Activated CD8-positive, alpha-beta memory T cell treated with anti-CD3 and anti-CD28 coated beads for 36 hours (primary cell): ENCODE data around the gene CPSF7. TPM values are rescaled to one million over a fixed set of nuclear protein-coding genes. Genes with fewer than 3 reads are reported as not detected.
"Not testable (repeated sequence)": the region's sequence is repeated elsewhere in the genome, so short reads cannot be mapped to it uniquely, and the experiment has no call there.

Experiments used
- CTCF ChIA-PET: fragments of 350-600 bp; sonication (Branson Sonifier 250); formaldehyde crosslinking; loops from one replicate; lab custom pipeline; 2021; ENCODE audit warnings: antibody characterized with exemption; lab: Charles Lee
- POLR2A ChIA-PET: fragments of 350-600 bp; sonication (Branson Sonifier 250); formaldehyde crosslinking; loops from one replicate; lab custom pipeline; 2021; ENCODE audit warnings: antibody characterized with exemption; lab: Charles Lee
- total RNA-seq, 2 experiments: library from RNA; stranded (reverse); gene quantifications; one replicate each; pipeline ENCODE4 v1.2.3, GENCODE V29; 2021

CPSF7 gene
- total RNA-seq, 2 experiments from 2014 or later: 112 to 125 TPM

DNA sequence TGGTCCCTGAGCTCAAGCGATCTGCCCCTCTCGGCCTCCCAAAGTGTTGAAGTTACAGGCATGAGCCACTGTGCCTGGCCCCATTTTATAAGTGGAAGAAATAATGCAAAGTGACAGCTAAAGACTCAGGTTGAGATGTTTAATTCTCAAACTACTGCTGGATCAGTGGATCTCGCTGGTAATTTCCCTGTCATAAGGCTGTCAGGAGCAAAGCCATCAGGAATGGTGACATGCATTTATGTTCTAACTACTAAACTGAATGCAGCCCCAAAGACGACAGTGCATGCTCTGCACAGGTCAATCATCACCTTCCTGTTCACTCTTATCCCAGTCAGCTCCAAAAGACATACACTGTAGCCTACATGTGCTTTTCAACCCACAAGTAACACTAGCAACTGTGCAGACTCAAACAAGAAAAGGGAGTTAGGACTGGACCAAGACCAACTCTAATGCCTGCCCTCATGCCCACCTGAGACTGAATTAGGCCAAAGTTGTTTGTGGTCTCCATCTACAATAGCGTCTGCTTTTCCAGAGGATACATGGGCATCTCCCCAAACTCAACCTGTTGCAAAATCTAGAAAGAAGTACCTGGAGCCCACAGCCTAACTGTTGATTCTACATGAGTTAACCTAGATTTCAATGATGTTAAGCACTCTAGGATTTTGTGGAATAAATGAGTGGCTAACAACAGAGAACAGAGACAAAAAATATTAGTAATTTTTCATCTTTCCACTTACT is 22.6 kb downstream of the CPSF7 start:
- ChIA-PET POLR2A (no interaction called here), CTCF (interaction anchor here (2.1 kb wide), 1 partner anchor 21 kb away, joined by 9 read pairs; no protein-coding TSS in a partner anchor)

DNA sequence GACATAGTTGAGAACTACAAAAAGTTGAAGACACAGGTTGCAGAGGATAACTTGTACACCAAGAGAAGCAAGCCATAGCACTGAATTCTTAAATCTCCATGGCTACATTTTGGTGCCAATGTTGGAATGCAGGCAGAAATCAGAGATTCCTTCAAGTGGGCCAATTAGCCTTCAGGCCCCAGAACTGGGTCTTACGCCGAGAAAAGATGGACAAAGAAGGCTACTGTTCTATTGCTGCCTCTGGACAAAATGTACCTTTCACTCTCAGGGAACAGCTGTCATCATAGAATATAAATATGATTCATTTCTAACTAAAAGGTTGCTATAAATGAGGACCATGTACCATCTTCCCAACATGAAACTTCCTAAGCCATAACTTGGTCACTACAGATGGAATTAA is 23.7 kb downstream of the CPSF7 start:
- POLR2A ChIA-PET: no interaction called here
- CTCF ChIA-PET: no interaction called here

DNA sequence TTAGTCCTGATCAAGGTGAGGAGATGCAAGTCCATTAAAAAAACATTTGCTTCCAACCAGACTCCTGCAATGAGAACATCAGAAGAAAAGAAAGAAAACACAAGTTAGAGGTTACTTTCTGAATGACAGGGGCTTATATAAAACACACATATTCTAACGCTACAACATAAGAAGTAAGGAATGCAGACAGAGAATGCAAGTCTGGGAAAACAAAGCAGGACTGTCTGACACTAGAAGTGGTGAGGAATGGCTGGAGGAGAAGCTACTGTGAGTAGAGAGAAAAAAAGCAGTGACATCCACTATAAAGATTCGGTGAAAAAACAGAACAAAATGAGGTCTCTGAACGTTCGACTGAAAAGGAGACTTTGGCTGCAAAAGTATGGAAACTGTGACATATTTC is 25.1 kb downstream of the CPSF7 start:
- POLR2A ChIA-PET: no interaction called here
- CTCF ChIA-PET: no interaction called here

DNA sequence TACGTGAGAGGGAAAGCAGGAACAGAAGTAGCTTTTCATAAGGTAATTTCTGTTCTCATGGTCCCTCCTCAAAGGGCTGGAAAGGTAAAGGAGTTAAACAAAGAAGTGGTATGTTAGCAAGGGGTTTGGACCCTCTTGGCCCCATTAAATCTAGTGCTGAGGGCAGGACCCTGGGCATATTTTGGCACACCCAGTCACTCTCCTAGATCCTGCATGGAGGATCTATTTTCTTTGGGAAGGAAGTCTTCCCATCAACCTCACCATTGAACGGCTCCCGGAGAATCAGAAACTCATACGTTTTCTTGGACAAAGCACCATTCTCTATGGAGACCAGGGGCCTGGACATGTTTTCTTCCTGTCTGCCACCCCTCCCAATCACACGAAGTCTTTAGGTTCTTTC is 25.7 kb downstream of the CPSF7 start:
- POLR2A ChIA-PET: no interaction called here
- CTCF ChIA-PET: no interaction called here

DNA sequence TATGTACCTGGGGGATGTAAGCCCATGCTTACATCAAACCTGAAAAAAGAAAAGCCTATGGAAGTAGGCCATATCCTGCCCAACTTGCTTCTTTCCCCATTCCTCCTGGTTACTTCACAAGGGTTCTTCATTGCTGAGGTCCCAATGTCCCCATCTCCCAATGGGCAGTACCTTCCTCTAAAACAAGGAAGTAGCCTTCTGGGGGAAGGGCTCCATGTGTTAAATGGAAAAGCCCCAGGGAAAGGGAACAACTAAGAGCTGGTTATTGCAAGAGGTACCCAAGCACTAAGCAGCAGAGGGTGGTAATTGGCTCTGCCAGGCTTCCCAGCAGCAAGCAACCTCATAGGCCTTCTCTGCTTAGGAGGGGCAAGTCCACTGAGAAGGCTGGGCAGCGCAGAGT is 26.1 kb downstream of the CPSF7 start:
- ChIA-PET POLR2A (no interaction called here), CTCF (no interaction called here)

DNA sequence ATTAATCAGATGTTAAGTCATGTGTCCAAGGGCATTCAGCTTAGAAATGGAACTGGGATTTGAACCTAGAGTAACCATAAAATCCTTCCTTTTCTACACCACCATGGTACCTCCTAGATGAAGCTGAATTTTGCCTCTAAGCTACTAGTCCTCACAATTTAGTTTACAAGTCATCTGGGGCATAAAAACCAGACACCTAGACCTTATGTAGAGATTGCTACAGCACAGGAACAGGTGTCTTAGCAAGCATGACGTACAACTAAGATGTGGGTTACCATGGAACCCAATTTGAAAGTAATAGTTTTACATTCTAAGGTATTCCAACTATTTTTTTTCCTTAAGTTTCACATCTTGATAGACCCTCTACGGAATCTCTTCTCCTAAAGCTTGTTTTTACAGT is 28.2 kb downstream of the CPSF7 start:
- CTCF ChIA-PET: interaction anchor here (0.9 to 4.0 kb wide), 6 partner anchors 8 to 115 kb away, joined by 3 to 13 read pairs (median 3); partner anchors contain the start of gene TMEM216
- POLR2A ChIA-PET: interaction anchor here (1.1 to 1.4 kb wide), 2 partner anchors 9 to 28 kb away, joined by 4 to 9 read pairs; partner anchors contain the start of genes CPSF7, SDHAF2 and TMEM216

DNA sequence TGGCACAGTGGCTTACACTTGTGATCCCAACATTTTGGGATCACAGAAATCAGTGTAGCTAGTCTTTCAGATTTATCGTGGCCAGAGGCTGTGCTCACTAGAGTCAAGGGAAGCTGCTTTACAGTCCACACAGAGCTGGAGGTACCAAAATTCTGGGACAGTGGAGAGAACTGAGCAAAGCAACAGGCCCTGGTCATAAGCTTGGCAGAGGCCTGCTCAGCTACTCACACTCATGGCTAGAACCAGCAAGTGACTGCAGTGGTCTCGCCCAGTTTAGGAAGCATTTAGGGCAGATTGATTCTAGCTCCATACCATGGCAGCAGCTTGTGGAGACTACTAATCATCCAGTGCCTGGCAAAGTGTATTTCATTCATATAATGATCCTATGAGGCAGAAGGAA is 28.6 kb downstream of the CPSF7 start:
- ChIA-PET POLR2A (interaction anchor here (1.1 kb wide), 1 partner anchor 28 kb away, joined by 4 read pairs; the partner anchor contains the start of genes CPSF7 and SDHAF2), CTCF (interaction anchor here (0.9 to 4.0 kb wide), 6 partner anchors 8 to 116 kb away, joined by 3 to 13 read pairs (median 3); partner anchors contain the start of gene TMEM216)

DNA sequence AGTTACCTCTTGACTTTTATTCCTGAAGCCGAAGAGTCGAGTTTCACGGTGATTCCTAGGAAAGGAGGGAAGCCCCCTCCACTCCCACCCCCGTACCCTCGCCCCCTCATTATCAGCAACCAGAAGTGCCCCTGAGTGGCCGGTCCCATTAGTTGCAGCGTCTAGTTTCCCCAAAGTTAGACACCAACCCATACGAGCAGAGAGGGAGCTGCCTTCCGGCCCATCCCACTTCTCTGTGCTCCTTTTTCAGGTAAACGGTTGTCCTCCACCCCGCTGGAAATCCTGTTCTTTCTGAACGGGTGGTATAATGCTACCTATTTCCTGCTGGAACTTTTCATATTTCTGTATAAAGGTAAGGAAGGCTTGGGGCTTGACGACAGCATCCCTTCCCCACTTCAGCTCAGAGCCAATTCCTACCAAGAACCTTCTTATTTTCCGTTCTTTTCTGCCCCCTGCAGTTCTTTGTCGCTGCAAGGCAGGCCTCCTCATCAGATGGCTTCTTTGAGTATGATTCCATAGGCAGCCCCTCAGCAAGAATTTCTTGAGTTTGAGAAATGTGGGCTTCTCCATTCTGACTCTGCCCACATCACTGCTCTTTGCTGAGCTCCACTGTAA is 36.7 kb downstream of the CPSF7 start:
- POLR2A ChIA-PET: interaction anchor here (0.6 to 3.2 kb wide), 5 partner anchors 9 to 677 kb away, joined by 3 to 21 read pairs (median 8); partner anchors contain the start of genes CPSF7, CYB561A3, SDHAF2 and TMEM138
- CTCF ChIA-PET: interaction anchor here (1.6 to 4.6 kb wide), 5 partner anchors 8 to 136 kb away, joined by 3 to 36 read pairs (median 13); partner anchors contain the start of genes CYB561A3 and TMEM138

DNA sequence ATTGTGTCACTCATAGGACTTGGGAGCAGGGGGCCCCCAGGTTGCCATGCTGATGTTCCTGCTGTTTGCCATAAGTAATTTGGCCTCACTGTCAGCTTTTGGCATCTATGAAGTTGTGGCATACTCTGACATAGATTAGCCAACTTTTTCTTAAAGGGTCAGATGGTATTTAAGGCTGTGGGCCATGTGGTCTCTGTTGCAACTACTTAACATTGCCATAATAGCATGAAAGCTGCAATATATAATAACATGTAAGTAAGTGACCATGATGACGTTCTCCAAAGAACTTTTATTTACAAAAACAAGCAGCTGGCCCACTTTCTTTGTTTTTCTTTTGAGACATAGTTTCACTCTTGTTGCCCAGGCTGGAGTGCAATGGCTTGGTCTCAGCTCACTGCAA is 39.6 kb downstream of the CPSF7 start:
- CTCF ChIA-PET: interaction anchor here (0.6 to 4.6 kb wide), 3 partner anchors 28 to 1322 kb away, joined by 3 to 36 read pairs (median 3); partner anchors contain the start of gene TMEM138
- POLR2A ChIA-PET: no interaction called here

DNA sequence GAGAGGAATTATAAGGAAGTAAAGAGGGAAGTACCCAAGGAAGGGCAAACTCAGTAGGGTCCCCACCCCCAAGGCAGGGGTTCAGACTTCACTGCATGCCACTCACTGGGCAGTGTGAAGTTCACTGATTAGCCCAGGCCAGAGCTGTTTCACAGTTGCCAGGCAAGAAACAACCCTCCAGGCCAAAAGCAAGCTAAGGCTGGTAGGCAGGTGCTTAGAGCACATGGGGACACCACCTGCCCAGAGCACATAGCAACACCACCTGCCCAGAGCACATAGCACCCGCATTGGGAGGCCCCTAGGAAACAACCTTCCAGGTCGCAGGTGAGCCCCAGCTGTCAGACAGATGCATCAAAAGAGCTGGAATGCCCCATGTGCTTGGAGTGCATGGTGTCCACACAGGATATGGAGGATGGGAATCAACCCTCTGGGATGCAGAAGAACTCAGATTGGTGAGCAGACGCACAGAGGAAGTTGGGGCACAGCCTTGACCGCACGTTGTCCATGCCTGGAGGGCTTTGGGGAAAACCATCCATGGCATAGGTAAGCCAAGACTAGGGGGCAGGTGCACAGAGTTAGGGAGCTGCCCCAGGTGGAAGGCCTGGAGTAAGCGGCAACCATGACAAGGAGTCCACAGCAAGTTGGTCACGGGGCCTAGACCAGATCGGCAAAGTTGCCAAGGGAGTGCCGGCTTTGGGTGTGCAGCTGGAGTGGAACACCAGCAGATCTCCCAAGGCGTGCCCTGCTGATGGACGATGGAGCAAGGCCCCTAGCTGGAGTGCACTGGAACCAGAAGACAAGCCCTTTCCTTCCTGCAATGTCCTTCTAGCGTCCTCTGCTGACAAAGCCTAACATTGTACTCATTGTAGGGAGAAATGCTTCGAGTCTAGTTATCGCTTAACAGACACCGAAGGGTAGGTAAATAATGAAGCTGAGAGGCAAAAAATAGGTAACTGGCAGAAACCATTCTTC is 45.2 kb downstream of the CPSF7 start:
- CTCF ChIA-PET: interaction anchor here (0.7 to 5.6 kb wide), 17 partner anchors 9 to 129 kb away, joined by 3 to 99 read pairs (median 7); partner anchors contain the start of genes CPSF7, CYB561A3, DDB1 and SDHAF2
- POLR2A ChIA-PET: interaction anchor here (0.7 to 0.9 kb wide), 2 partner anchors 23 to 51 kb away, joined by 3 to 4 read pairs; partner anchors contain the start of genes DDB1 and TKFC

DNA sequence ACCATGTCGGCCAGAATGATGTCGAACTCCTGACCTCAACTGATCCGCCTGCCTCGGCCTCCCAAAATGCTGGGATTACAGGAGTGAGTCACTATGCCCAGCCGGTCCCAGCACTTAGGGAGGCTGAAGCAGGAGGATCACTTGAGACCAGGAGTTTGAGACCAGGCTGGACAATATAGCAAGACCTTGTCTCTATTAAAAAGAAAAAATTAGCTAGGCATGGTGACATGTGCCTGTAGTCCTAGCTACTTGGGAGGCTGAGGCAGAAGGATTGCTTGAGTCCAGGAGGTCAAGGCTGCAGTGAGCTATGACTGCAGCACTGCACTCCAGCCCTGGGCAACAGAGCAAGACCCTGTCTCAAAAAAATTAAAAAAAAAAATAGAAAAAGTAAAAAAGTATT is 45.9 kb downstream of the CPSF7 start:
- CTCF ChIA-PET: interaction anchor here (1.6 to 5.6 kb wide), 4 partner anchors 10 to 66 kb away, joined by 6 to 99 read pairs (median 12); partner anchors contain the start of genes DDB1, TKFC and TMEM216
- POLR2A ChIA-PET: not testable (repeated sequence)

DNA sequence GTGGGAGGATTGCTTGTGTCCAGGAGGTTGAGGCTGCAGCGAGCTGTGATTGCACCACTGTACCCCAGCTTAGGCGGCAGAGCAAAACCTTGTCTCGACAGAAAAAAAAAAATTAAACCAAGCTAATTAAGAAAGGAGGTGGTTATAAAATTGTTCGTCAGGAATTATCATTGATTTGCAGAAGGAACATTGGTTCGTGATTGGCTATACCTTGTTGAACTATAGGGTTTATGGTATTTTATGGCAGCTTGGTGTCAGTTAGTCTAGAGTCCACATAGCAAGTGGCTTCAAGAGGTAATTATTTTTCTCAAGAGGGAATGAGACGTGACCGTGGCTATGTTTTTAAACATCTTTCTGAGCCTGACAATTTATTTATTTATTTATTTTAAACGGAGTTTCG is 48.9 kb downstream of the CPSF7 start:
- ChIA-PET POLR2A (interaction anchor here (0.6 kb wide), 1 partner anchor 9 kb away, joined by 3 read pairs; no protein-coding TSS in a partner anchor), CTCF (no interaction called here)

DNA sequence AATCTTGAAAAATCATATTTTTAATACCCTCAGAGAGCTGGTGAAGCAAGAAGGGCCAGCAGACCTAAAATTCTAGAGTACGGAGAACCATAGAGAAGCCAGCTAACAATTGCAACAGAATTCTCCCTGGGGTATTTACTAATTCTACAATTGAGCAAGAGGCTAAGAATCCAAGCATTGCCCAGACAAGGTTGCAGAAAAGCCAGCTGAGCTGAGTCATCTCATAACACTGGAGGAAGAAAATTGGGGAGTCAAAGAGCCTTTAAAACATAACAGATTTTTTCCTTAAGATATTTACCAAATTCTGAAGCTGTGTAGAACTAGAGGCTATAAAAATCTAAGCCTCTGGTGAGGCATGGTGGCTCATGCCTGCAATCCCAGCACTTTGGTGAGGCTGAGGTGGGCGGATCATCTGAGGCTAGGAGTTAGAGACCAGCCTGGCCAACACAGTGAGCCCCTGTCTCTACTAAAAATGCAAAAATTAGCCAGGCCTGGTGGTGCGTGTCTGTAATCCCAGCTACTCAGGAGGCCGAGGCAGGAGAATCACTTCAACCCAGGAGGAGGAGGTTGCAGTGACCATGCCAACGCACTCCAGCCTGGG is 51.0 kb downstream of the CPSF7 start:
- ChIA-PET CTCF (no interaction called here), POLR2A (no interaction called here)

DNA sequence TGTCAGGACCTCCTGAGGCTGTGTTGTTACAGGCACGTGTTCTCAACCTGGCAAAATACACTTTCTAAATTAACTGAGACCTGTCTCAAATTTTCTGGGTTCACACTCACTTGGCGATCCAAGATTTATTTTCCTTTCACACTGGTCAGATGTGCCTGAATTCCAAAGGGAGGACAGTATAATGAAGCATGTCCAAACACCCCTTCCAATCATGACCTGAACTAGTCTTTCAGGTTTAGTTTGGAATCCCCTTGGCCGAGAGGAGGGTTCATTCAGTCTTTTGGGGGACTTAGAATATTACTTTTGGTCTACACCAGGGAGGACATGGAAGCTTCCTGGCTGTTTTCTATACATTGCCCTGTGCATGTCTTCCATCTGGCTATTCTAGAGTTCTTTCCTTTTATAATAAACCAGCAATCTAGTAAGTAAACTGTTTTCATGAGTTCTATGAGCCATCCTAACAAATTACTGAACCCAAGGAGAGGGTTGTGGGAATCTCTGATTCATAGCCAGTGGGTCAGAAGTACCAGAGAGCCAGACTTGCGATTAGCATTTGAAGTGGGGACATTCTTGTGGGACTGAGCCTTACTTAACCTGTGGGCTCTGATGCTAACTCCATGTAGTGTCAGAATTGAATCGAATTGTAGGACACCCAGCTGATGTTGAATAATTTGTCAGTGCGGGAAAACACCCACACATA is 52.2 kb downstream of the CPSF7 start:
- ChIA-PET CTCF (no interaction called here), POLR2A (no interaction called here)

DNA sequence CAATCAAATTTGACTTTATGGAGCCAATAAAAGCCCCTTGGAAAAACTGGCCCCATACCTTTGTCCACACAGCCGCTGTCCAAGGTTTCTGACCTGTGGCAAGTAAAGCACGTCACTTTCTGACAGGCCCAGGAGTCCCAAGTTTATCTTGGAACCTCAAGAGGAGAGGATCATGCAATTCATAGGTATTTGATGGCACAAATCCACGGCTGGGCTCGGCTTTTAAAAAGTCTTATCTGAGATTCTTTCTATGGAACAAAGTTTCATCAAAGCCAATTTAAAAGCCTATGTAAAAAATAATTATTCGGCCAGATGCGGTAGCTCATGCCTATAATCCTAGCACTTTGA is 54.0 kb downstream of the CPSF7 start:
- POLR2A ChIA-PET: interaction anchor here (1.8 kb wide), 1 partner anchor 13 kb away, joined by 6 read pairs; the partner anchor contains the start of genes CYB561A3 and TMEM138
- CTCF ChIA-PET: interaction anchor here (3.2 kb wide), 1 partner anchor 10 kb away, joined by 16 read pairs; no protein-coding TSS in a partner anchor

DNA sequence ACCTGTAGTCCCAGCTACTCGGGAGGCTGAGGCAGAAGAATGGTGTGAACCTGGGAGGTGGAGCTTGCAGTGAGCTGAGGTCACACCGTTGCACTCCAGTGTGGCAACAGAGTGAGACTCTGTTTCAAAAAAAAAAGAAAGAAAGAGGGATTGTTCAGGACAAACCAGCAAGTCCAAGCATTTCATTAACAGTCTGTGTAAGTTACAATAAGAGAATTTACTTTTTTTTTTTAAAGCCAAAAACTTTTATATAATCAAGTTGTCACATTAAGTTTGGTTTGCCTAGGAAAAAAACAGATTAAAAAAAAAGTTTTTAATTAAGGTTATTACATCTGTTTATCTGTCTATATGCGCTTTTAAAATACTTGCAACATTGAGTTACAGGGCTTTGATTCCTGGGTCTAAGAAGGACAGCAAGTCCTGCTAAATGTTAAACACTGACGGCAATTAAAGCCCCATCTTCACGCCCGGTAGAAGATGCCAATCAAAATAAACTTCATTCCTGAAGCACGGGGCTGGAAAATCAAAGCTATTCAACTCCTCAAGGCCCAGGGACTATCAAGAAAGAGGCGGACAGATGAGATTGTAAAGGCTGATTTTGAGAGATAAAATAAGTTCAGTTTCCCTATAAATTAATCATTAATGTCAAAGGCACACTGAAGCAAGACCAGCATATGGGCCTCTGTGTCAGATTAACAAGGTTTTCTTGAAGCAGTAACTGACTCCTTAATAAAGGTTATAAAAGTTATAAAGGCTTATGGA is 56.9 kb downstream of the CPSF7 start:
- CTCF ChIA-PET: no interaction called here
- POLR2A ChIA-PET: interaction anchor here (0.6 kb wide), 2 partner anchors 13 to 41 kb away, joined by 4 to 5 read pairs; no protein-coding TSS in a partner anchor
